HL-60 (cell line): ENCODE data around the gene FCRL6.

ENCODE experiments used
- DNase-seq, 2 experiments: peaks; one replicate each; pipeline ENCODE4 v3.0.0-alpha.2; 2010 to 2020; ENCODE audit warnings: low read depth in 1 of 2, low spot score in 1 of 2
- H3K27ac ChIP-seq: fragments of 250-450 bp; sonication (Bioruptor Pico); replicated peaks from 2 replicates; pipeline ENCODE4 v1.5.1; 2020; ENCODE audit warnings: mild to moderate bottlenecking, moderate library complexity
- H3K27me3 ChIP-seq: fragments of 250-450 bp; sonication (Bioruptor Pico); 2 replicates; pipeline ENCODE4 v1.5.1; 2021; ENCODE audit warnings: mild to moderate bottlenecking, moderate library complexity; ENCODE audit not compliant: insufficient read depth, poor library complexity, severe bottlenecking
- H3K4me3 ChIP-seq: replicated peaks from 2 replicates; pipeline ENCODE4 v1.5.1; 2011; ENCODE audit warnings: mild to moderate bottlenecking, control low read depth, low read length; ENCODE audit not compliant: insufficient read depth
- CTCF ChIP-seq: IDR thresholded peaks from one replicate; pipeline ENCODE4 v1.5.1; 2011; ENCODE audit warnings: low read length, control low read depth, inconsistent platforms; ENCODE audit not compliant: insufficient read depth
- GABPA ChIP-seq: IDR thresholded peaks from 2 replicates; pipeline ENCODE4 v1.6.1; 2012; ENCODE audit warnings: low read depth
- POLR2AphosphoS5 ChIP-seq: IDR thresholded peaks from 2 replicates; pipeline ENCODE4 v1.6.1; 2012; ENCODE audit warnings: low read depth
- REST ChIP-seq: IDR thresholded peaks from 2 replicates; pipeline ENCODE4 v1.6.1; 2012; ENCODE audit warnings: low read depth; ENCODE audit not compliant: insufficient replicate concordance
- SPI1 ChIP-seq: IDR thresholded peaks from 2 replicates; pipeline ENCODE4 v1.6.1; 2012; ENCODE audit warnings: low read depth, mild to moderate bottlenecking, borderline replicate concordance

Gene FCRL6

GRCh38 chr1:159791461-159791860, 10.7 kb upstream of the FCRL6 start:
- no peak overlapping the region for H3K27ac ChIP-seq
- no peak overlapping the region for H3K4me3 ChIP-seq
- no peak for TF ChIP-seq POLR2AphosphoS5
- no peak for TF ChIP-seq GABPA
- no peak for TF ChIP-seq REST
- TF ChIP-seq SPI1 = no peak
- no peak for TF ChIP-seq CTCF
- no peak for DNase-seq
- peaks cover 17% of the 10 kb centered on the region for H3K27me3 ChIP-seq

GRCh38 chr1:159795534-159795933, 6.6 kb upstream of the FCRL6 start:
- no peak for TF ChIP-seq SPI1
- TF ChIP-seq CTCF = no peak
- no peak for TF ChIP-seq POLR2AphosphoS5
- no peak for TF ChIP-seq REST
- no peak for TF ChIP-seq GABPA
- Histone ChIP-seq H3K27me3 (peaks cover 22% of the 10 kb centered on the region), H3K27ac (no peak overlapping the region), H3K4me3 (no peak overlapping the region)
- DNase-seq = no peak

GRCh38 chr1:159798893-159799292, 3.3 kb upstream of the FCRL6 start:
- peaks cover 17% of the 10 kb centered on the region for H3K27me3 ChIP-seq
- peak; percentile 47 to 59 for DNase-seq
- no peak overlapping the region for H3K27ac ChIP-seq
- TF ChIP-seq SPI1 (no peak), CTCF (peak; percentile 74)
- no peak overlapping the region for H3K4me3 ChIP-seq

- H3K27ac ChIP-seq = no peak overlapping the region
- TF ChIP-seq CTCF (no peak), GABPA (no peak), POLR2AphosphoS5 (no peak), REST (no peak), SPI1 (no peak)
- no peak overlapping the region for H3K4me3 ChIP-seq
- H3K27me3 ChIP-seq = peaks cover 17% of the 10 kb centered on the region
- no peak for DNase-seq
Measured at GRCh38 chr1:159799446-159799985, 2.6 kb upstream of the FCRL6 start.
